Activated naive CD4-positive, alpha-beta T cell treated with Interleukin-2 at 50 U/mL for 16 hours (primary cell): ENCODE results near the gene MEF2D.

Source experiments
- DNase-seq: peaks from one replicate; pipeline ENCODE4 v3.0.0-alpha.2; 2020

Gene MEF2D

GRCh38 chr1:156423422-156424352 lies 76.9 kb downstream of the MEF2D start:
- DNase-seq: no peak

- no peak for DNase-seq
These were observed 77.9 kb downstream of the MEF2D start for GRCh38 chr1:156422602-156423091.

GRCh38 chr1:156421939-156422601 lies 78.5 kb downstream of the MEF2D start:
- DNase-seq: no peak

- peak; percentile 74 for DNase-seq
These were observed 79.3 kb downstream of the MEF2D start for GRCh38 chr1:156421062-156421938.

GRCh38 chr1:156420205-156421061 lies 80.1 kb downstream of the MEF2D start:
- DNase-seq: peak; percentile 58

- DNase-seq: no peak
These were observed 80.7 kb downstream of the MEF2D start for GRCh38 chr1:156419854-156420204.

GRCh38 chr1:156418416-156419070 lies 82.0 kb downstream of the MEF2D start:
- no peak for DNase-seq

GRCh38 chr1:156417401-156418020 lies 83.1 kb downstream of the MEF2D start:
- no peak for DNase-seq

GRCh38 chr1:156416993-156417392 lies 83.6 kb downstream of the MEF2D start:
- no peak for DNase-seq

- no peak for DNase-seq
These were observed 86.0 kb downstream of the MEF2D start for GRCh38 chr1:156414461-156415064.
